ENCODE data around the gene MCC.

GRCh38 chr5:113197456-113198200 lies 290.6 kb downstream of the MCC start:
- TF ChIP-seq CTCF (conservative IDR thresholded peaks at IDR 0.05; ENCODE audit: low read depth, low read length) (no peak), EZH2 (IDR thresholded peaks at IDR 0.05; ENCODE audit: borderline replicate concordance, low read depth, low read length, poor library complexity, severe bottlenecking) (no peak)

Measured in A673 (cell line).